ENCODE results near the gene BABAM2. TPM values are rescaled to one million over a fixed set of nuclear protein-coding genes. Genes with fewer than 3 reads are reported as not detected.

Gene BABAM2
- total RNA-seq, 1 experiment from 2014 or later, result 27.1 TPM

DNA sequence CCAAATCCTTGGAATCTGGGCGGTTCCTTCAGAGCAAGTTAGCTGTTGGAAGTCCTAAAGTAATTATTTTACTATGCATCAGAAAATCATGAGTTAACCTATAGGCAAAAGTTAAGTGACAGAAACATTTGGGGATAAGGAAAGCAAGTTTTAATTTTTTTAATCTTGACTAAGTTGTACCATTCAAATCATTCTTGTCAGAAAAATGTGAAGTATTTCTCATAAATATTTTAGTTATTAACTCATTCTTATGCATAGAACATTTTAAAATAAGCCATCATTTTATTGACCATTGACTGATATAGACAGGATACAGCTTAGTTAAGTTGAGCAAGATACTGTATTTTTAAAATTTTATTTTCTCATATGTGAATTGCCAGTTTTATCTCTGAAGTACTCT lies 403.9 kb downstream of the BABAM2 start:
- no peak overlapping the region for H3K23ac ChIP-seq (ENCODE audit: insufficient read length, low read depth, low read length)
- H4K20me1 ChIP-seq (ENCODE audit: control insufficient read depth, insufficient read depth, insufficient read length), result no peaks in the 10 kb centered on the region
- H2BK5ac ChIP-seq (ENCODE audit: insufficient read length, low read length), result no peak overlapping the region
- Mint-ChIP-seq H3K36me3 (ENCODE audit: insufficient read depth in 1 of 3, low read depth in 3 of 3) (no peaks in the 10 kb centered on the region), H3K4me3 (no peak overlapping the region), H3K9me3 (no peaks in the 10 kb centered on the region), H3K27ac (no peak overlapping the region), H3K4me1 (peaks cover 16% of the 10 kb centered on the region in 2 experiments), H3K27me3 (ENCODE audit: low read depth) (no peaks in the 10 kb centered on the region)
- no peak overlapping the region for H3K56ac ChIP-seq (ENCODE audit: insufficient read length, low read depth, low read length)
- no peaks in the 10 kb centered on the region; the same call in 1 of the 2 replicates for H3K27me3 ChIP-seq (ENCODE audit: insufficient read depth, low read length)
- no peak overlapping the region for H2AK5ac ChIP-seq (ENCODE audit: insufficient read length, low read length)
- no peak overlapping the region for H3K27ac ChIP-seq (ENCODE audit: insufficient read length, low read depth, low read length)
- no peak overlapping the region for H2BK15ac ChIP-seq (ENCODE audit: low read depth, low read length)
- no peak overlapping the region for H2AFZ ChIP-seq (ENCODE audit: low read length)
- no peak overlapping the region for H2BK120ac ChIP-seq (ENCODE audit: low read depth, low read length, poor library complexity, severe bottlenecking)
- TF ChIP-seq, protein P1, sequence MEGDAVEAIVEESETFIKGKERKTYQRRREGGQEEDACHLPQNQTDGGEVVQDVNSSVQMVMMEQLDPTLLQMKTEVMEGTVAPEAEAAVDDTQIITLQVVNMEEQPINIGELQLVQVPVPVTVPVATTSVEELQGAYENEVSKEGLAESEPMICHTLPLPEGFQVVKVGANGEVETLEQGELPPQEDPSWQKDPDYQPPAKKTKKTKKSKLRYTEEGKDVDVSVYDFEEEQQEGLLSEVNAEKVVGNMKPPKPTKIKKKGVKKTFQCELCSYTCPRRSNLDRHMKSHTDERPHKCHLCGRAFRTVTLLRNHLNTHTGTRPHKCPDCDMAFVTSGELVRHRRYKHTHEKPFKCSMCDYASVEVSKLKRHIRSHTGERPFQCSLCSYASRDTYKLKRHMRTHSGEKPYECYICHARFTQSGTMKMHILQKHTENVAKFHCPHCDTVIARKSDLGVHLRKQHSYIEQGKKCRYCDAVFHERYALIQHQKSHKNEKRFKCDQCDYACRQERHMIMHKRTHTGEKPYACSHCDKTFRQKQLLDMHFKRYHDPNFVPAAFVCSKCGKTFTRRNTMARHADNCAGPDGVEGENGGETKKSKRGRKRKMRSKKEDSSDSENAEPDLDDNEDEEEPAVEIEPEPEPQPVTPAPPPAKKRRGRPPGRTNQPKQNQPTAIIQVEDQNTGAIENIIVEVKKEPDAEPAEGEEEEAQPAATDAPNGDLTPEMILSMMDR (conservative IDR thresholded peaks at IDR 0.05), result no peak
- H3K9me3 ChIP-seq (ENCODE audit: control insufficient read depth, low read depth, low read length), result no peaks in the 10 kb centered on the region
- WGBS (ENCODE audit: extremely low coverage, insufficient read length, low lambda C conversion rate), result no CpG with 5 or more reads among the region's 1 CpG
- H3K79me2 ChIP-seq (ENCODE audit: insufficient read depth, low read length), result no peaks in the 10 kb centered on the region
- no peak overlapping the region for H2BK12ac ChIP-seq (ENCODE audit: insufficient read length, low read depth, low read length)
- H3K9ac ChIP-seq (ENCODE audit: extremely low read depth, insufficient read length, low read length), result no peak overlapping the region
- no peak overlapping the region for H3K18ac ChIP-seq (ENCODE audit: insufficient read length, low read depth, low read length)
- DNase-seq, result no peak
- no peak overlapping the region for H2BK20ac ChIP-seq (ENCODE audit: low read depth, low read length, poor library complexity, severe bottlenecking)
- H3T11ph ChIP-seq (ENCODE audit: low read length), result no peak overlapping the region
- no peak overlapping the region for H4K5ac ChIP-seq (ENCODE audit: insufficient read length, low read depth, low read length)
- H3K14ac ChIP-seq (ENCODE audit: insufficient read depth, low read length), result no peak overlapping the region
- H3K79me1 ChIP-seq (ENCODE audit: insufficient read depth, low read depth, low read length, poor library complexity, severe bottlenecking), result no peaks in the 10 kb centered on the region
- H3K4ac ChIP-seq (ENCODE audit: low read depth, low read length), result no peak overlapping the region
- H4K8ac ChIP-seq (replicated peaks; ENCODE audit: insufficient read length, low read depth, low read length), result no peak overlapping the region
- H4K91ac ChIP-seq (ENCODE audit: insufficient read length, low read depth, low read length), result no peak overlapping the region
- H3K4me1 ChIP-seq (ENCODE audit: insufficient read depth, low read length), result peaks cover 5% of the 10 kb centered on the region; the same call in 1 of the 2 replicates
- H3K23me2 ChIP-seq (ENCODE audit: insufficient read length, low read depth, low read length, poor library complexity, severe bottlenecking), result no peaks in the 10 kb centered on the region
- H3K4me2 ChIP-seq (ENCODE audit: insufficient read depth, insufficient read length, low read length), result no peak overlapping the region

Measured in H9 (cell line).